Memory B cell (primary cell): ENCODE data around the gene TMPRSS9.

Experiments used
- ATAC-seq: fragments of 150-1000 bp; cut with Tn5 transposase; 2 replicates; pipeline ENCODE4 v1.10.0; 2021; ENCODE audit warnings: low read depth, mild to moderate bottlenecking, moderate library complexity
- DNase-seq, 2 donors: peaks; one replicate each; pipeline ENCODE4 v3.0.0; 2022; ENCODE audit warnings: low spot score in 2 of 2
- H3K27ac Mint-ChIP-seq: one replicate; pipeline ENCODE4 v1.8.0; 2022; ENCODE audit warnings: mild to moderate bottlenecking, moderate library complexity, mixed read lengths
- H3K27me3 Mint-ChIP-seq: one replicate; pipeline ENCODE4 v1.8.0; 2022; ENCODE audit warnings: mixed read lengths
- H3K36me3 Mint-ChIP-seq: one replicate; pipeline ENCODE4 v1.8.0; 2022; ENCODE audit warnings: mild to moderate bottlenecking, mixed read lengths
- H3K4me1 Mint-ChIP-seq: one replicate; pipeline ENCODE4 v1.8.0; 2022; ENCODE audit warnings: mixed read lengths
- H3K4me3 Mint-ChIP-seq: one replicate; pipeline ENCODE4 v1.8.0; 2022; ENCODE audit warnings: mild to moderate bottlenecking, moderate library complexity, mixed read lengths
- H3K9me3 Mint-ChIP-seq: one replicate; pipeline ENCODE4 v1.8.0; 2022; ENCODE audit warnings: mixed read lengths

The TMPRSS9 gene

DNA sequence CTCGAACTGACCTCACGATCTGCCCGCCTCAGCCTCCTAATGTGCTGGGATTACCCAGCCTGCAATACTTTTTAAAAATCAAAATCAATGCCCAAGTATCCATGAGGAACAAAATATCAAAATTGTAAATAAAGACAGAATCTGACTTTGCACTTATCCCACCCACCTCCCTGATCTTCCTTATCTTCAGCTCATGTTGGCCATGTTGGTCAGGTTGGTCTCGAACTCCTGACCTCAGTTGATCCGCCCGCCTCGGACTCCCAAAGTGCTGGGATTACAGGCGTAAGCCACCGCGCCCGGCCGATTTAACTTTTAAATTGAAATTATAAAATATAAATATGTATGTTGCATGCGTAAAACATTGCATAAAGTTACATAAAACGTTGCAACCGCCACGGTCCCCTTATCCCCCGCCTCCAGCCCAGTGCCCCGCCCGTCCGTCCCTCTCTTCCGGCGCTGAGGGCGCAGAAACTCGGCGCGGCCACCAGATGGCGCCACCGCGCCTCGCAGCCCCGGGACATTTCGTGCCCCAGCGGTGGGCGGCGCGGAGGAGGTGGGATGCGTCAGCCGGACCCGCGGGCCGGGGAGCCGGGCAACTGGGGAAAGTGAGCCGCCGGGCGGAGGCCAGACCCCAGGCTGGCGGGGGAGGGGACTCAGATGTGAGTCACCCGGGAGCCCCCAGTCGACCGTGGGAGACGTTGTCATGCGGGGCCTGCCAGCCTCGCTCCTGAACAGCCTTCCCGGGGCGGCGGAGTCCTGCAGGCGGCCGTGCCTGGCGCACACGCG is 114.4 kb downstream of the TMPRSS9 start:
- no peaks in the 10 kb centered on the region for H3K27me3 Mint-ChIP-seq
- peak; percentile 87 to 92 for DNase-seq
- H3K4me1 Mint-ChIP-seq = peaks cover 34% of the 10 kb centered on the region
- peak; percentile 48 for ATAC-seq
- H3K4me3 Mint-ChIP-seq = peak overlapping the region; percentile 96
- no peaks in the 10 kb centered on the region for H3K9me3 Mint-ChIP-seq
- no peaks in the 10 kb centered on the region for H3K36me3 Mint-ChIP-seq
- no peak overlapping the region for H3K27ac Mint-ChIP-seq

- peak overlapping the region; percentile 93 for H3K27ac Mint-ChIP-seq
- H3K9me3 Mint-ChIP-seq = no peaks in the 10 kb centered on the region
- ATAC-seq (peak; percentile 12), DNase-seq (peak; percentile 50 to 63)
- H3K27me3 Mint-ChIP-seq = no peaks in the 10 kb centered on the region
- H3K4me3 Mint-ChIP-seq = peak overlapping the region; percentile 96
- no peaks in the 10 kb centered on the region for H3K36me3 Mint-ChIP-seq
- H3K4me1 Mint-ChIP-seq = peaks cover 32% of the 10 kb centered on the region
Measured at GRCh38 chr19:2475018-2475701, 115.1 kb downstream of the TMPRSS9 start.
